HG03108 (cell line): Measurements from ENCODE around the gene ATP1B3.
"Not testable (repeated sequence)": the region's sequence is repeated elsewhere in the genome, so short reads cannot be mapped to it uniquely, and the experiment has no call there.

Experiments used
- ATAC-seq: cut with Tn5 transposase; IDR thresholded peaks from one replicate; pipeline ENCODE4 v1.9.1; 2021; ENCODE audit warnings: moderate library complexity; ENCODE audit not compliant: unreplicated experiment

Gene ATP1B3

GRCh38 chr3:141941093-141941492 is 64.7 kb downstream of the ATP1B3 start:
- ATAC-seq = no peak

- no peak for ATAC-seq
Measured at GRCh38 chr3:141942006-141942405, 65.6 kb downstream of the ATP1B3 start.

- no peak for ATAC-seq
Measured at GRCh38 chr3:141945726-141946485, 69.5 kb downstream of the ATP1B3 start.

GRCh38 chr3:141949399-141949798 is 73.0 kb downstream of the ATP1B3 start:
- ATAC-seq = no peak

- ATAC-seq = no peak
Measured at GRCh38 chr3:141949972-141950371, 73.5 kb downstream of the ATP1B3 start.

- no peak for ATAC-seq
Measured at GRCh38 chr3:141950572-141951493, 74.4 kb downstream of the ATP1B3 start.

- no peak for ATAC-seq
Measured at GRCh38 chr3:141952611-141953010, 76.2 kb downstream of the ATP1B3 start.

- ATAC-seq = no peak
Measured at GRCh38 chr3:141955175-141955574, 78.7 kb downstream of the ATP1B3 start.

GRCh38 chr3:141959589-141960554 is 83.4 kb downstream of the ATP1B3 start:
- no peak for ATAC-seq

- ATAC-seq = no peak
Measured at GRCh38 chr3:141960731-141961130, 84.3 kb downstream of the ATP1B3 start.

- no peak for ATAC-seq
Measured at GRCh38 chr3:141963301-141963700, 86.9 kb downstream of the ATP1B3 start.

GRCh38 chr3:141965471-141965870 is 89.0 kb downstream of the ATP1B3 start:
- ATAC-seq = no peak

- ATAC-seq = no peak
Measured at GRCh38 chr3:141969711-141970110, 93.3 kb downstream of the ATP1B3 start.

- no peak for ATAC-seq
Measured at GRCh38 chr3:141971571-141971970, 95.1 kb downstream of the ATP1B3 start.

- ATAC-seq = no peak
Measured at GRCh38 chr3:141972399-141972798, 96.0 kb downstream of the ATP1B3 start.

- not testable (repeated sequence) for ATAC-seq
Measured at GRCh38 chr3:141974777-141975176, 98.3 kb downstream of the ATP1B3 start.
